ENCODE data around the gene COQ9.

DNA sequence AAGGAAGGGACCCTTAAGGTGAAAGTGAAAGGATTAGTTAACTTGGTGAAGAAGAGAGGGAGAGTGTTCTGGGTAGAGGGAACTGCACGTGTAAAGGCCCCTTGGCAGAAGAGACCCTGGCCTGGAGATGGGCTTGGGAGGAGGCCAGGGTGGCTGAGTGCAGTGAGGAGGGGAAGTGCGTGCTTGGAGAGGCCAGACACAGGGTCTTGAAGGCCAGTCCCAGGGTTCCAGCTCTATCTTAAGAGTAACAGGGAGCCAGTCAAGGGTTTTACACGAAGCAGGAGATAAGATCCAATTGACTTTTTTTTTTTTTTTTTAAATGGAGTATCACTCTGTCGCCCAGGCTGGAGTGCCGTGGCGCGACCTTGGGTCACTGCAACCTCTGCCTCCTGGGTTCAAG lies 54.2 kb downstream of the COQ9 start:
- TF ChIP-seq, protein P1, sequence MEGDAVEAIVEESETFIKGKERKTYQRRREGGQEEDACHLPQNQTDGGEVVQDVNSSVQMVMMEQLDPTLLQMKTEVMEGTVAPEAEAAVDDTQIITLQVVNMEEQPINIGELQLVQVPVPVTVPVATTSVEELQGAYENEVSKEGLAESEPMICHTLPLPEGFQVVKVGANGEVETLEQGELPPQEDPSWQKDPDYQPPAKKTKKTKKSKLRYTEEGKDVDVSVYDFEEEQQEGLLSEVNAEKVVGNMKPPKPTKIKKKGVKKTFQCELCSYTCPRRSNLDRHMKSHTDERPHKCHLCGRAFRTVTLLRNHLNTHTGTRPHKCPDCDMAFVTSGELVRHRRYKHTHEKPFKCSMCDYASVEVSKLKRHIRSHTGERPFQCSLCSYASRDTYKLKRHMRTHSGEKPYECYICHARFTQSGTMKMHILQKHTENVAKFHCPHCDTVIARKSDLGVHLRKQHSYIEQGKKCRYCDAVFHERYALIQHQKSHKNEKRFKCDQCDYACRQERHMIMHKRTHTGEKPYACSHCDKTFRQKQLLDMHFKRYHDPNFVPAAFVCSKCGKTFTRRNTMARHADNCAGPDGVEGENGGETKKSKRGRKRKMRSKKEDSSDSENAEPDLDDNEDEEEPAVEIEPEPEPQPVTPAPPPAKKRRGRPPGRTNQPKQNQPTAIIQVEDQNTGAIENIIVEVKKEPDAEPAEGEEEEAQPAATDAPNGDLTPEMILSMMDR (conservative IDR thresholded peaks at IDR 0.05; ENCODE audit: low read depth, low read length): no peak
- no peak for TF ChIP-seq EZH2 (IDR thresholded peaks at IDR 0.05; ENCODE audit: low read length, unreplicated experiment)
- no peak for TF ChIP-seq EZH2phosphoT487 (IDR thresholded peaks at IDR 0.05; ENCODE audit: borderline replicate concordance, low read length)
